ACC112 (cell line): ENCODE data around the gene C2orf92.

Source experiments
- H2AFZ ChIP-seq: fragments of 200-600 bp; sonication (generic); one replicate; pipeline ENCODE4 v1.6.0; 2017; ENCODE audit warnings: antibody characterized with exemption, low read length; ENCODE audit not compliant: unreplicated experiment
- H3K27ac ChIP-seq: fragments of 200-600 bp; sonication (generic); 2 replicates; pipeline ENCODE4 v1.5.1; 2014; ENCODE audit warnings: low read depth, mild to moderate bottlenecking, antibody characterized with exemption, low read length, moderate library complexity
- H3K27me3 ChIP-seq: fragments of 200-600 bp; sonication (generic); 2 replicates; pipeline ENCODE4 v1.6.1; 2014; ENCODE audit warnings: mild to moderate bottlenecking, antibody characterized with exemption, low read length, moderate library complexity, mixed read lengths; ENCODE audit not compliant: insufficient read depth
- H3K36me3 ChIP-seq: fragments of 200-600 bp; sonication (generic); 2 replicates; pipeline ENCODE4 v1.6.1; 2016; ENCODE audit warnings: mild to moderate bottlenecking, antibody characterized with exemption, low read length, moderate library complexity, mixed read lengths; ENCODE audit not compliant: insufficient read depth
- H3K4me1 ChIP-seq: fragments of 200-600 bp; sonication (generic); one replicate; pipeline ENCODE4 v1.6.1; 2016; ENCODE audit warnings: low read length, mixed read lengths; ENCODE audit not compliant: insufficient read depth, unreplicated experiment, control insufficient read depth
- H3K4me3 ChIP-seq: fragments of 200-600 bp; sonication (generic); 2 replicates; pipeline ENCODE4 v1.5.1; 2014; ENCODE audit warnings: mild to moderate bottlenecking, low read depth, low read length
- H3K79me2 ChIP-seq: fragments of 200-600 bp; sonication (generic); one replicate; pipeline ENCODE4 v1.6.0; 2016; ENCODE audit warnings: low read length; ENCODE audit not compliant: control insufficient read depth, unreplicated experiment, insufficient read depth

Gene C2orf92

GRCh38 chr2:97714950-97715652, 45.6 kb downstream of the C2orf92 start:
- Histone ChIP-seq H3K79me2 (no peaks in the 10 kb centered on the region), H3K27ac (no peak overlapping the region), H3K27me3 (no peaks in the 10 kb centered on the region), H3K4me1 (no peaks in the 10 kb centered on the region), H3K4me3 (no peak overlapping the region), H3K36me3 (no peaks in the 10 kb centered on the region), H2AFZ (no peak overlapping the region)

- Histone ChIP-seq H3K79me2 (no peaks in the 10 kb centered on the region), H3K4me3 (no peak overlapping the region), H3K27ac (no peak overlapping the region), H3K36me3 (no peaks in the 10 kb centered on the region), H3K27me3 (no peaks in the 10 kb centered on the region), H2AFZ (no peak overlapping the region), H3K4me1 (no peaks in the 10 kb centered on the region)
Observed at GRCh38 chr2:97715951-97716694, 46.6 kb downstream of the C2orf92 start.

DNA sequence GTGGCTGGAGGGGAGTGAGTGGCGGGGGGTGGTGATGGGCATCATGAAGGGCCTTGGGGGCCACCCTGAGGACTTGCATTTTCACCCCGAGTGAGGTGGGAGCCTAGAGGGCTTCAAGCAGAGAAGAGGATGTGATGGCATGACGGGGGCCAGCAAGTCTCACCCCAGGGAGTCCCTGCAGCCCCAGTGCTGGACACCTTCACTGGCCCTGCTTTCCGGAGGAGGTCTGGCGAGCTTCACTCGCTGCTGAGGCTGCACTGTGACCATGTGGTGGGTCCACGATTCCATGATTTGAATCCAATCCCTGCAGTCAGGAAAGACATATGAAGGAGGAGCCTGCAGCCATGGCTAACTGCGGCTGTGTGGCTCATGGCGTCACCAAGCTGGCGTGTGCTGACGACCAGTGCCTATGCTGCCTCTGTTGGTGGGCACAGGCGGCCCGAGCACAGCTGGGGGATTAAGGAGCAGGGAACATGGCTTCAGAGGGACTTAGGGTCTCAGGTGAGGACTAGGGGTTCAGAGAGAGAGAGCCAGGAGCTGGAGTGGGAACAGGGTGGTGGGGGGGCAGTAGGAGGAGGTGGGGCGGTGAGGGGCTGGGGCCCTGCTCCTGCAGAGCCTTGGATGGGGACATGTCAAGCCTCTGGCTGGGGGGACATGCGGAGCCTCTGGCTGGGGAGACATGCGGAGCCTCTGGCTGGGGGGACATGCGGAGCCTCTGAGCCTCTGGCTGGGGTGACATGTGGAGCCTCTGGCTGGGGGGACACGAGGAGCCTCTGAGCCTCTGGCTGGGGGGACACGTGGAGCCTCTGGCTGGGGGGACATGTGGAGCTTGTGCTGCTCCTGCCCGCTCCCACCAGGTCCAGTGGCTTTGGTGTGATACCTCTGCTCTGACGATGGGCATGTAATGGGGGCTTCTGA, 47.4 kb downstream of the C2orf92 start:
- H3K4me3 ChIP-seq: no peak overlapping the region
- no peaks in the 10 kb centered on the region for H3K36me3 ChIP-seq
- H2AFZ ChIP-seq: no peak overlapping the region
- no peak overlapping the region for H3K27ac ChIP-seq
- H3K27me3 ChIP-seq: no peaks in the 10 kb centered on the region
- H3K4me1 ChIP-seq: no peaks in the 10 kb centered on the region
- H3K79me2 ChIP-seq: no peaks in the 10 kb centered on the region

GRCh38 chr2:97717613-97717995, 48.1 kb downstream of the C2orf92 start:
- H3K27ac ChIP-seq: no peak overlapping the region
- H3K4me1 ChIP-seq: no peaks in the 10 kb centered on the region
- H2AFZ ChIP-seq: no peak overlapping the region
- no peaks in the 10 kb centered on the region for H3K79me2 ChIP-seq
- H3K36me3 ChIP-seq: no peaks in the 10 kb centered on the region
- no peak overlapping the region for H3K4me3 ChIP-seq
- peaks cover 4% of the 10 kb centered on the region; the same call in 1 of the 2 replicates for H3K27me3 ChIP-seq

DNA sequence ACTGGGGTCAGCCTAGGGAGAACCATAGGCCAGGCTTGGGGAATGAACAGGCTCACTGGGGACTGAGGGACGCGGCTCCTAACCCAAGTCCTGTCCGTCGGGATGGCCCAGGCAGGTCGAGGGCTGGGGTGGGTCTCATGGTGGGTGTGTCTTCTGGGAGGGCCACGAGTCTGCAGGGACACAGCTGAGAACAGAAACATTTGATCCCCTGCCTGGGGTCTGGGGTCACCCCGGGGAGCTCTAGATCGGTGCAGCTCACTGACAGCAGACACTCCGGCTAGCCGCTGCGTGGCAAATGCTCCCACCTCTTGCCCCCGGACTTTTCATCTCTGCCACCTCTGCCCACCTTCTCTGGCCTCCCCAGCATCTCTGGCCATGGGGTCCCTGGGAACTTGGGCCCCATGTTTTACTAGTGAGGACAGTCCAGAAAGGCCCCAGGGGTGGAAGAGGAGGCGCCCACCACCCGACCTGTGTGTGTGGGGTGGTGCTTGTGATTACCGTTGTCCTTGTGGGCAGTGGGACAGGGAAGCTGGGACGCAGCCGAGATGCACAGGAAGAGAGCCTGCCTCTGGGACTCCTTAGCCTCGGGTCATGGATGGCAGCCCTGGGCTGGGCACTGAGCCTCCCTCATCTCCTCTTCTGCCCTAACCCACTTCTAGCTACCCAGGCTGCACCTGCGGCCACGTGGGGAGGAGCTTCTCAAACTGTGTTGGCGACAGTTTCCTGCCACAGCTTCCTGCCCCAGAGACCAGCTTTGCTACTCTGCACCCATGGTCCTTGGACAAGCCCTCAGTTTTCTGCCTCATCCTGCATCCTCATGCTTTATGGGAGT, 48.8 kb downstream of the C2orf92 start:
- H3K4me3 ChIP-seq: no peak overlapping the region
- peaks cover 11% of the 10 kb centered on the region for H3K27me3 ChIP-seq
- H3K79me2 ChIP-seq: no peaks in the 10 kb centered on the region
- H3K4me1 ChIP-seq: no peaks in the 10 kb centered on the region
- H3K27ac ChIP-seq: no peak overlapping the region
- no peak overlapping the region for H2AFZ ChIP-seq
- no peaks in the 10 kb centered on the region for H3K36me3 ChIP-seq

DNA sequence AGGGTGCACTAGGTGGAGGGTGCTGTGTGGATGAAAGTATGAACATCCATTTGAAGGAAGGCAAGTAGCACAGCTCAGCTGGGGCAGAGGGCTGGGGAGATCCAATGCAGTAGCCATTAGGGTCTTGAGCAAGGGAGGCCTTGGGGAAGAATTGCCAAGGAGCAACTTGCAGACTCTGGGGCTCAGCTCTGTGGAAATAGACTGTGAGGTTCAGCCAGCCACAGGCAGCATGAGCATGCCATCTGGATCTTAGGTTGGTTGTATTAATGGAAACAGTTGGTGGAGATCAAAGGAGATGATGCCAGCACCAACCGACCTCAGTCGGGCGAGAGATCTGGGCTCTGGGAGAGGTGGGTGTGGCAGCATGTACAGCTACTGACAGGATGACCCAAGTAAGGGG, 49.4 kb downstream of the C2orf92 start:
- Histone ChIP-seq H3K4me1 (no peaks in the 10 kb centered on the region), H2AFZ (no peak overlapping the region), H3K36me3 (no peaks in the 10 kb centered on the region), H3K27me3 (peaks cover 17% of the 10 kb centered on the region), H3K79me2 (no peaks in the 10 kb centered on the region), H3K27ac (no peak overlapping the region), H3K4me3 (no peak overlapping the region)

DNA sequence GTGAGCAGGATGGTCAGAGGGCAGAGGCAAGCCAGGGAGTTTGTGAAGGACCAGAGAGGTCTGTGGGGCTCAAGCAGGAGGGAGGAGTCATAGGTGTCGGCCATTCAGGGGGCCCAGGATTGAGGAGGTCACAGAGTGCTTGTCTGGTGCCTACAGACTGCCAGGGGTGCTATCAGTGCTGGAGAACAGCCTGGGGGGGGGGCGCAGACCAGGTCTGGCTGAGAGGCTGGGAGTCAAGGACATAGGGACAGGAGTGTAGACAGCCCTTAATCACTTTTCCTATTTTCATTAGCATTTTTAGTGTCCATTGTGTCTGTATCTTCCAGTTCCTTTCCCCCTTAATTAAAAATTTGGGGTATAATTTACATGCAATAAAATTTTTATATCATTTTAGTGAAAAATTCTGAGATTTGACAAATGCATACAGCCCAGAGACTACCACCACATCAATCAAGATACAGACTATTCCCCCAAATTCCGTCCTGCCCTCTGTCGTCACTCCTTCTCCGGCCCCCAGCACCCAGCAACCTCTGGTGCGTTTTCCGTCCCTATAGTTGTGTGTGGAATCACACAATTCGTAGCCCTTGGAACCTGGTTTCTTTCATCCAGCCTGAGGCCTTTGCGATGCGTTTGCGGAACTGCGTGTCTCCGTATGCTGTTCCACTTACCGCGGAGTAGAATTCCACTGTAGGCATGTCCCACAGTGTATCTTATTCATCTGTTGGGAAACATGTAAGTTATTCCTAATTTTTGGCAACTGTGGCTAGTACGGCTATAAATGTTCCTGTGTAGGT, 50.0 kb downstream of the C2orf92 start:
- Histone ChIP-seq H3K79me2 (no peaks in the 10 kb centered on the region), H3K4me1 (no peaks in the 10 kb centered on the region), H2AFZ (no peak overlapping the region), H3K27me3 (peaks cover 24% of the 10 kb centered on the region), H3K4me3 (no peak overlapping the region), H3K36me3 (no peaks in the 10 kb centered on the region), H3K27ac (no peak overlapping the region)

- Histone ChIP-seq H3K27ac (no peak overlapping the region), H2AFZ (no peak overlapping the region), H3K79me2 (no peaks in the 10 kb centered on the region), H3K4me3 (no peak overlapping the region), H3K36me3 (no peaks in the 10 kb centered on the region), H3K27me3 (peaks cover 32% of the 10 kb centered on the region), H3K4me1 (no peaks in the 10 kb centered on the region)
Observed at GRCh38 chr2:97720746-97721145, 51.2 kb downstream of the C2orf92 start.

DNA sequence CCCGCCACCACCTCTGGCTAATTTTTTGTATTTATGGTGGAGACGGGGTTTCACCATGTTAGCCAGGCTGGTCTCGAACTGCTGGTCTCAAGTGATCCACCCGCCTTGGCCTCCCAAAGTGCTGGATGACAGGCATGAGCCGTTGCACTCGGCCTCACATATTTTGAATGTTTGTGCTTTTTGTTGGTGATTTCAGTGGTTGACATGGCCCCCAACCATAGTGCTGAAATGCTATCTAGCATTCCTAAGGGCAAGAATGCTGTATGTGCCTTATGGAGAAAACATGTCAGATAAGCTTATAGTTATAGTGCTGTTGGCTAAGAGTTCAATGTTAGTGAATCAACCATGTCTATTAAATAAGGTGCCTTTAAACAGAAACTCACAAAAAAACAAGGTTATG, 52.7 kb downstream of the C2orf92 start:
- no peak overlapping the region for H3K27ac ChIP-seq

More for the DNA sequence above, 52.7 kb downstream of the C2orf92 start:
- H3K79me2 ChIP-seq: no peaks in the 10 kb centered on the region
- H2AFZ ChIP-seq: no peak overlapping the region
- H3K4me1 ChIP-seq: no peaks in the 10 kb centered on the region
- H3K4me3 ChIP-seq: no peak overlapping the region
- H3K27me3 ChIP-seq: peaks cover 32% of the 10 kb centered on the region
- no peaks in the 10 kb centered on the region for H3K36me3 ChIP-seq
